HepG2 (cell line): ENCODE results near the gene ZMIZ1. TPM values are rescaled to one million over a fixed set of nuclear protein-coding genes. Genes with fewer than 3 reads are reported as not detected.

Experiments
- ATAC-seq: fragments of 200-7000 bp; cut with Tn5 transposase; 3 replicates; pipeline ENCODE4 v1.9.1; 2020; ENCODE audit warnings: mild to moderate bottlenecking, moderate library complexity
- BruUV-seq: library from RNA; stranded (reverse); fragments of 400-500 nt; replicated peaks from 2 replicates; lab custom pipeline; 2021; lab: Mats Ljungman, UMichigan
- CTCF ChIA-PET: fragments of 300-600 bp; formaldehyde crosslinking; extraction: SDS; loops from one replicate; lab custom pipeline; 2021; ENCODE audit warnings: low total read pairs, inconsistent platforms, low intra/inter-chr PET ratio; lab: Yijun Ruan, JAX
- POLR2A ChIA-PET: fragments of 350-600 bp; sonication (Branson Sonifier 250); formaldehyde crosslinking; loops from one replicate; lab custom pipeline; 2020; ENCODE audit warnings: antibody characterized with exemption, inconsistent platforms; lab: Yijun Ruan, JAX
- DNase-seq: peaks from one replicate; pipeline ENCODE4 v3.0.0-alpha.2; 2015; ENCODE audit warnings: low spot score
- FAIRE-seq: peaks from 3 replicates; lab custom pipeline; 2011; peaks lifted over from hg19 to GRCh38; lab: Jason Lieb, UNC
- H2AFZ ChIP-seq: one replicate; pipeline ENCODE4 v1.6.1; 2011; ENCODE audit warnings: low read length, inconsistent platforms
- H3K27ac ChIP-seq: fragments of 300-600 bp; 3 replicates; pipeline ENCODE4 v1.8.0; 2011; ENCODE audit warnings: mixed run types, mild to moderate bottlenecking, mixed read lengths, low read length, inconsistent platforms; ENCODE audit not compliant: insufficient read depth; ENCODE audit errors: extremely low read length
- H3K27me3 ChIP-seq, 2 experiments: fragments of 200-600 bp in 1 of 2; 2 replicates in 1 of 2; 3 replicates in 1 of 2; pipeline versions ENCODE4 v1.6.0 to v1.8.0; 2011; ENCODE audit warnings: low read length in 2 of 2, mild to moderate bottlenecking in 2 of 2, moderate library complexity in 2 of 2, inconsistent platforms in 1 of 2; ENCODE audit not compliant: insufficient read depth in 2 of 2, control insufficient read depth in 1 of 2
- H3K36me3 ChIP-seq, 2 experiments: fragments of 200-600 bp in 1 of 2; replicated peaks in 1 of 2; 2 replicates in 1 of 2; 3 replicates in 1 of 2; pipeline versions ENCODE4 v1.5.1 to v1.8.0; 2011; ENCODE audit warnings: low read length in 2 of 2, inconsistent platforms in 1 of 2; ENCODE audit not compliant: insufficient read depth in 2 of 2, control insufficient read depth in 1 of 2
- H3K4me1 ChIP-seq: 2 replicates; pipeline ENCODE4 v1.5.1; 2012; ENCODE audit warnings: low read length, inconsistent platforms; ENCODE audit not compliant: insufficient read depth
- H3K4me2 ChIP-seq: 2 replicates; pipeline ENCODE4 v1.6.0; 2011; ENCODE audit warnings: low read depth, low read length, inconsistent platforms
- H3K4me3 ChIP-seq, 3 experiments: fragments of 200-600 bp in 1 of 3; sonication (generic), shearing (Covaris generic) in 1 of 3; replicated peaks in 1 of 3; 2 replicates each; pipeline ENCODE4 v1.5.1; 2011 to 2016; ENCODE audit warnings: low read length in 3 of 3, inconsistent platforms in 2 of 3, low read depth in 2 of 3, mild to moderate bottlenecking in 2 of 3, control low read depth in 1 of 3, mixed read lengths in 1 of 3; ENCODE audit not compliant: insufficient read depth in 1 of 3
- H3K79me2 ChIP-seq: one replicate; pipeline ENCODE4 v1.6.1; 2011; ENCODE audit warnings: low read length, inconsistent platforms; ENCODE audit not compliant: insufficient read depth
- H3K9ac ChIP-seq: 2 replicates; pipeline ENCODE4 v1.6.0; 2011; ENCODE audit warnings: mild to moderate bottlenecking, low read depth, low read length, inconsistent platforms; ENCODE audit not compliant: insufficient read depth
- H3K9me3 ChIP-seq: 2 replicates; pipeline ENCODE4 v1.5.1; 2012; ENCODE audit warnings: mild to moderate bottlenecking, low read length
- H4K20me1 ChIP-seq: 2 replicates; pipeline ENCODE4 v1.6.0; 2011; ENCODE audit warnings: inconsistent platforms, mild to moderate bottlenecking, low read length, moderate library complexity; ENCODE audit not compliant: insufficient read depth
- ATAD3A ChIP-seq: sonication (generic); formaldehyde crosslinking; IDR thresholded peaks from 2 replicates; pipeline ENCODE4 v1.4.0; 2020; ENCODE audit warnings: missing genetic modification reagents
- BRF2 ChIP-seq: sonication (generic); formaldehyde crosslinking; IDR thresholded peaks from 2 replicates; pipeline ENCODE4 v1.8.1; 2022; ENCODE audit warnings: mild to moderate bottlenecking, missing genetic modification reagents
- EP300 ChIP-seq, 3 experiments: sonication (generic) in 1 of 3; formaldehyde crosslinking in 1 of 3; IDR thresholded peaks; 2 replicates each; pipeline versions ENCODE4 v1.5.1 to v1.6.1; 2011 to 2020; ENCODE audit warnings: low read depth in 2 of 3, low read length in 2 of 3, borderline replicate concordance in 1 of 3, improper control_type of control experiment in 1 of 3, mild to moderate bottlenecking in 1 of 3, missing genetic modification reagents in 1 of 3, moderate library complexity in 1 of 3
- HNRNPL ChIP-seq: fragments of 200-400 bp; formaldehyde crosslinking; IDR thresholded peaks from 2 replicates; pipeline ENCODE4 v1.6.1; 2017; ENCODE audit warnings: mild to moderate bottlenecking, low read depth, low read length
- KLF12 ChIP-seq: sonication (generic); formaldehyde crosslinking; IDR thresholded peaks from 2 replicates; pipeline ENCODE4 v1.4.0; 2020; ENCODE audit warnings: missing genetic modification reagents, borderline replicate concordance
- NFKB2 ChIP-seq: sonication (generic); formaldehyde crosslinking; IDR thresholded peaks from 2 replicates; pipeline ENCODE4 v1.4.0; 2020; ENCODE audit warnings: missing genetic modification reagents, borderline replicate concordance
- PATZ1 ChIP-seq: sonication (generic); formaldehyde crosslinking; IDR thresholded peaks from 2 replicates; pipeline ENCODE4 v1.4.0; 2020; ENCODE audit warnings: missing genetic modification reagents
- PAXIP1 ChIP-seq: sonication (generic); formaldehyde crosslinking; conservative IDR thresholded peaks from 2 replicates; pipeline ENCODE4 v1.4.0; 2020; ENCODE audit warnings: mild to moderate bottlenecking, missing genetic modification reagents, moderate library complexity
- RARA ChIP-seq: IDR thresholded peaks from 2 replicates; pipeline ENCODE4 v1.6.1; 2016; ENCODE audit warnings: missing genetic modification reagents, missing compliant biosample characterization
- RFXAP ChIP-seq: sonication (generic); formaldehyde crosslinking; IDR thresholded peaks from 2 replicates; pipeline ENCODE4 v1.4.0; 2020; ENCODE audit warnings: missing genetic modification reagents, borderline replicate concordance
- THAP11 ChIP-seq: IDR thresholded peaks from 2 replicates; pipeline ENCODE4 v1.6.1; 2016; ENCODE audit warnings: missing biosample characterization, missing genetic modification reagents
- ZNF430 ChIP-seq: sonication (generic); formaldehyde crosslinking; IDR thresholded peaks from 2 replicates; pipeline ENCODE4 v1.9.0; 2021; ENCODE audit warnings: mild to moderate bottlenecking, missing genetic modification reagents
- ZNF674 ChIP-seq: sonication (generic); formaldehyde crosslinking; IDR thresholded peaks from 2 replicates; pipeline ENCODE4 v1.5.0; 2020; ENCODE audit warnings: low read depth, mild to moderate bottlenecking, missing genetic modification reagents
- ZNF768 ChIP-seq: sonication (generic); formaldehyde crosslinking; IDR thresholded peaks from 2 replicates; pipeline ENCODE4 v1.4.0; 2020; ENCODE audit warnings: missing genetic modification reagents
- ZSCAN30 ChIP-seq: sonication (generic); formaldehyde crosslinking; IDR thresholded peaks from 2 replicates; pipeline ENCODE4 v1.5.0; 2020; ENCODE audit warnings: mild to moderate bottlenecking, missing genetic modification reagents
- WGBS: methylation state at CpG from one replicate; pipeline ENCODE4 v1.1.6; 2017; ENCODE audit warnings: low lambda C conversion rate; 5-methylcytosine and 5-hydroxymethylcytosine counted together
- in situ Hi-C: cut with HindIII; loops from 2 replicates; pipeline ENCODE4 v1.10.0; 2017; ENCODE audit warnings: low pct_unique_long_range_greater_than_20kb; ENCODE audit not compliant: extremely low pct_ligation_motif_present
- intact Hi-C: fragments of 100-400 bp; cut with micrococcal nuclease; formaldehyde crosslinking; loops from one replicate; pipeline ENCODE4 v1.10.0; 2022; ENCODE audit not compliant: unreplicated experiment
- polyA plus RNA-seq, 8 experiments: library from polyadenylated mRNA; depleted of rRNA in 3 of 8; stranded (reverse) in 7 of 8; unstranded in 1 of 8; fragments of >200 nt; fragmentation: Illumina TruSeq in 4 of 8; extraction: Trizol in 4 of 8; gene quantifications; 2 replicates each; pipeline versions ENCODE4 v1.2.1 to v1.2.3, GENCODE V29; 2011 to 2016; ENCODE audit warnings: low read depth in 4 of 8, missing spikeins in 1 of 8, mixed read lengths in 1 of 8; ENCODE audit not compliant: insufficient read depth in 1 of 8
- total RNA-seq, 5 experiments: library from RNA; depleted of rRNA; stranded (reverse); fragments of >200 nt; fragmentation: Illumina TruSeq; extraction: Trizol; gene quantifications; 2 replicates each; pipeline ENCODE4 v1.2.3, GENCODE V29; 2016; ENCODE audit warnings: low read depth in 1 of 5

ZMIZ1 gene
- total and polyA plus RNA-seq, 2 of the 13 experiments (the other 11 are each of a cell fraction or from before 2014, with no cell fraction given), result 5.3 to 10.2 TPM

GRCh38 chr10:79061441-79062315 is 7.1 kb upstream of the ZMIZ1 start:
- peak overlapping the region; percentile 28; the same call in 1 of the 2 replicates for H3K4me2 ChIP-seq
- no TSS peak for BruUV-seq
- ATAC-seq, result no peak
- DNase-seq, result no peak
- no peak overlapping the region for H3K9ac ChIP-seq
- in situ Hi-C loops, result no loop called here
- CTCF ChIA-PET, result no interaction called here
- H3K79me2 ChIP-seq, result no peaks in the 10 kb centered on the region
- no peaks in the 10 kb centered on the region for H3K36me3 ChIP-seq
- H2AFZ ChIP-seq, result no peak overlapping the region
- no peak overlapping the region for H3K27ac ChIP-seq
- POLR2A ChIA-PET, result interaction anchor here (0.5 to 5.0 kb wide), 7 partner anchors 9 to 1032 kb away, joined by 3 to 66 read pairs (median 3); partner anchors contain the start of gene POLR3A
- H3K9me3 ChIP-seq, result no peaks in the 10 kb centered on the region
- H3K4me1 ChIP-seq, result peaks cover 100% of the 10 kb centered on the region
- intact Hi-C loops, result no loop called here
- no peaks in the 10 kb centered on the region for H4K20me1 ChIP-seq
- WGBS, result 63% methylated on average over 14 of the region's 14 CpGs
- H3K4me3 ChIP-seq, result no peak overlapping the region
- FAIRE-seq, result no peak
- no peaks in the 10 kb centered on the region for H3K27me3 ChIP-seq
- TF ChIP-seq THAP11 (CRISPR knock-in tag) (no peak), KLF12 (no peak), RFXAP (CRISPR knock-in tag) (no peak), ATAD3A (CRISPR knock-in tag) (no peak), ZNF768 (CRISPR knock-in tag) (peak; percentile 96), PAXIP1 (CRISPR knock-in tag) (0 out of 2 replicates have a peak, but pooled peaks have one; percentile 18), ZNF430 (CRISPR knock-in tag) (no peak), RARA (CRISPR knock-in tag) (no peak), NFKB2 (CRISPR knock-in tag) (no peak), ZNF674 (CRISPR knock-in tag) (no peak), ZSCAN30 (CRISPR knock-in tag) (no peak), BRF2 (CRISPR knock-in tag) (no peak), HNRNPL (0 out of 2 replicates have a peak, but pooled peaks have one; percentile 43), EP300 (IDR thresholded peaks at IDR 0.05; ENCODE audit: low read depth in 2 of 2, low read length in 2 of 2) (no peak), EP300 (CRISPR knock-in tag; IDR thresholded peaks at IDR 0.05; ENCODE audit: borderline replicate concordance) (no peak), PATZ1 (CRISPR knock-in tag) (no peak)
